Measurements from ENCODE around the gene CCDC167.

CCDC167 gene

GRCh38 chr6:37543361-37543760, 43.7 kb upstream of the CCDC167 start:
- DNase-seq (ENCODE audit: low read depth): no peak
- no peak overlapping the region for H3K4me3 ChIP-seq (ENCODE audit: low read length)
- no peak for TF ChIP-seq CTCF (conservative IDR thresholded peaks at IDR 0.05; ENCODE audit: low read depth, low read length)

DNA sequence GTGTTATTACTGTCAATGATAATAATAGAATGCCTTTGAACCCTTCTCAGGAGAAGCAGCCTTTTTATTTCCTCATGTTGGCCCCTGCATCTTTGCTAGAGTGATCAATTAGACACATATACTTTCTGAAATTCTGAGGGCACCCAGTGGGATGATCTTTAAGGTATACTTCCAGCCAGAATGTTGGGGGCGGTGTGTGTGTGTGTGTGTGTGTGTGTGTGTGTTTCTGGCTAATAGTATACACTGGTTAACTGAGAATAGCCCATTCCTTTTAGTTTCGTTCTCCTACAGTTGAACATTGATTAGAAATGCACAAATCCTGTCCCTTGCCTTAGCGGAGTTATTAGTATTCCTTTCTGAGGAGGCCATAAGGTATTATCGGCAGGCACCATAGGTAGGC, 41.7 kb upstream of the CCDC167 start:
- no peak overlapping the region for H3K4me3 ChIP-seq (ENCODE audit: low read length)
- no peak for DNase-seq (ENCODE audit: low read depth)
- no peak for TF ChIP-seq CTCF (conservative IDR thresholded peaks at IDR 0.05; ENCODE audit: low read depth, low read length)

DNA sequence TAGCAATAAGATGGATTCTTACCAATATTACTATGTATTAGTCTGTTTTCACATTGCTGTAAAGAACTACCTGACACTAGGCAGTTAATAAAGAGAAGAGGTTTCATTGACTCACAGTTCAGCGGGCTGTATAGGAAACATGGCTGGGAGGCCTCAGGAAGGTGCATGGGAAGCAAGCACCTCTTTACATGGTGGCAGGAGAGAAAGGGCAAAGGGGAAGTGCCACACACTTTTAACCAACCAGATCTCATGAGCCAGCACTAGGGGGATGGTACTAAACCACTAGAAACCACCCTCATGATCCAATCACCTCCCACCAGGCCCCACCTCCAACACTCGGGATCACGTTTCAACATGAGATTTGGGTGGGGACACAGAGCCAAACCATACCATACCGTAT, 40.7 kb upstream of the CCDC167 start:
- TF ChIP-seq CTCF (conservative IDR thresholded peaks at IDR 0.05; ENCODE audit: low read depth, low read length): no peak
- H3K4me3 ChIP-seq (ENCODE audit: low read length): no peak overlapping the region
- no peak for DNase-seq (ENCODE audit: low read depth)

GRCh38 chr6:37540029-37540352, 40.3 kb upstream of the CCDC167 start:
- TF ChIP-seq CTCF (conservative IDR thresholded peaks at IDR 0.05; ENCODE audit: low read depth, low read length): no peak
- DNase-seq (ENCODE audit: low read depth): no peak
- no peak overlapping the region for H3K4me3 ChIP-seq (ENCODE audit: low read length)

DNA sequence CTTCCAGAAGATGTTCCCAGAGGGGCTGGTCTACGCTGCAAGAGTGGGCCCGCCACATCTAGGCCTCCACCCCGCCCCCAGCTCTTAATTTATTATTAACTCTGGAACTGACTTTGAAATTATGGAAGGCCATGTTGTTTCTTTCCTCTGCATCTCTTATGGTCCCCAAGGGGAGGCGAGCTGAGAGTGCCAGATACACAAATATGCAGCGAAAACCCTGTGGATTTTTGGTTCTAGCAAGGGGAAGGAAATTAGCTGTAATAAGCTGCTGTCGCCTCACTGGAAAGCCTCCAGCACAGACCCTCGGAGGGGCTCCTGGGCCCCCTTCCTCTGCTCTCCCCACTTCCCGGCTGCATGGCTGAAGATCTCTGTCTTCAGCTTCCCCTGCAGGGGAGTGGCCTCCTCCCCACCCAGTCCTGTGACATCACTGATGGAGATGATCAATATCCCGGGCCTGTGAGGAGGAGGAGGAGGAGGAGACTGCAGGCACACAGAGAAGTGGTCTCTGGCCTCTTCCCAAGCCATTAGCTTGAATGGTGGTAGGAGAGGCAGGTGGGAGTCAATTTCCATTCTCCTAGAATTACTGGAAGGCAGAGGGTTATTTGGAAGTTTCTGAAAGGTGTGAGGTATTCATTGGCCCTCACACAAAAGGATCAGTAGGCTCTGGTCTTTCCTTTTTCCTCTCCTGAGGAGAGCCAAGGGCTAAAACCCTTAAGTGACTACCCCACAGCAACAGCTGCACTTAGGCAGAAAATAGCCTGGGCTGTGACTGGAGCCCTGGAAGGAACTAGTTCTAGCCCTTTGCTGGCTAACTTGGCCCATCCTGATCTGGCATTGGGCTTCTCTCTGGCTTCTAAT, 39.7 kb upstream of the CCDC167 start:
- no peak for TF ChIP-seq CTCF (conservative IDR thresholded peaks at IDR 0.05; ENCODE audit: low read depth, low read length)
- DNase-seq (ENCODE audit: low read depth): no peak
- H3K4me3 ChIP-seq (ENCODE audit: low read length): no peak overlapping the region

- no peak overlapping the region for H3K4me3 ChIP-seq (ENCODE audit: low read length)
- peak; percentile 64 for TF ChIP-seq CTCF (conservative IDR thresholded peaks at IDR 0.05; ENCODE audit: low read depth, low read length)
- no peak for DNase-seq (ENCODE audit: low read depth)
Observed at GRCh38 chr6:37538107-37538506, 38.4 kb upstream of the CCDC167 start.

DNA sequence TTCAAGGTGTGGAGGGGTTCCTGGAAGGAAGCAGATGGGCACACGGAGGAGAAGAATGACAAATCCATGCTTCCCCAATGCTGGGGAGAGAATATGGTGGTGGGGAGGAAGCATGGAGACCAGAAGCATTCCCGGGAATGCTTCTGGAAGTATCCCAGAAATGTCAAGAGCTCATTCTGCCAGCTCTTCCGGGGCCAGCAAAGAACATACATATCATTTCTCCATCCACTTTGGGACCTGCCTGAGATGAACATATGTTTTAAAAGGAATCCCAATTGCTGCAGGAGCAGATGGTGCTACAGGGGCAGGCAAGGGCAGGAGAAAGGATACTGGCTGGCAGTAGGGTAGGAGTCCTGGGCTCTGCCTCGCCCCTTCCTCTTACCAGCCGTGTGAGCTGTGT, 37.9 kb upstream of the CCDC167 start:
- TF ChIP-seq CTCF (conservative IDR thresholded peaks at IDR 0.05; ENCODE audit: low read depth, low read length): no peak
- DNase-seq (ENCODE audit: low read depth): no peak
- no peak overlapping the region for H3K4me3 ChIP-seq (ENCODE audit: low read length)
